IPS-NIHi7 (cell line): ENCODE measurements around the gene NDOR1.
A peak's percentile ranks its signal among the peaks of the same experiment; 100 is the strongest.

Experiments used
- DNase-seq: peaks from one replicate; pipeline ENCODE4 v3.0.0; 2012; ENCODE audit warnings: mixed read lengths; ENCODE audit errors: extremely low spot score

NDOR1 gene

DNA sequence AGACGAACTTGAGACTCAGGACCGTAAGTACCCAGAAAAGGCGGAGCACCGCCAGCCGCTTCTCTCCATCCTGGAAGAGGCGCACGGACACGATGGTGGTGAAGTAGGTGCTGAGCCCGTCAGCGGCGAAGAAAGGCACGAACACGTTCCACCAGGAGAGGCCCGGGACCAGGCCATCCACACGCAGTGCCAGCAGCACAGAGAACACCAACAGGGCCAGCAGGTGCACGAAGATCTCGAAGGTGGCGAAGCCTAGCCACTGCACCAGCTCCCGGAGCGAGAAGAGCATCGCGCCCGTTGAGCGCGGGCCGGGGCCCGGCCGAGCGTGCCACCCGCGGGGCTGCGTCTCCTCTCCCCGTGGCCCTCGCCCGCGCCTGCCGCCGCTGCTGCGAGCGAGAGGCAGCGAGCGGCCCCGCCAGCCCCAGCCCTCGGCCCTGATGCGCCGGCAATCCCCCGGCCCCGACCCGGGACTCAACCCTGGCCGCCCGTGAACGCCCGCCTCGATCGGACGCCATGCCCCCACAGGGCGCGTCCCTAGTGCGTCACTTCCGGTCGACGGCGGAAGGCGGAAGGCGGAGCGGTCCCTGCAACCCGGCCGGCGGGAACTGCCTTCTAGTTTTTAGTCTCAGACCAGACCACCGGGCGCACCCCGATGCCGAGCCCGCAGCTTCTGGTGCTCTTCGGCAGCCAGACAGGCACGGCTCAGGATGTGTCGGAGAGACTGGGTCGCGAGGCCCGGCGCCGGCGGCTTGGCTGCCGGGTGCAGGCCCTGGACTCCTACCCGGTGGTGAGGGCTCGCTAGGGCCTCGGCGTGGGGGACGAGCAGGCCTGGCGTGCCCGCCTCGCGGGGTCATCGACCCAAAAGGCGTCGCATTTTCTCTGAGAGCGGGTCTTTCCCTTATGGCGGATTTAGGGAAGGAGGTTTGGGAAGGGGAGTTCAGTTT, at the start of gene NDOR1, which contains the start of gene TMEM203:
NDOR1 (plus strand) TSS at position 575 of the 944 bp plus-strand sequence; CDS start at position 653, 78 bp downstream.
TMEM203 (minus strand) TSS at position 523 of the 944 bp plus-strand sequence; CDS start at position 289, 234 bp downstream.
- peak; percentile 92 for DNase-seq

DNA sequence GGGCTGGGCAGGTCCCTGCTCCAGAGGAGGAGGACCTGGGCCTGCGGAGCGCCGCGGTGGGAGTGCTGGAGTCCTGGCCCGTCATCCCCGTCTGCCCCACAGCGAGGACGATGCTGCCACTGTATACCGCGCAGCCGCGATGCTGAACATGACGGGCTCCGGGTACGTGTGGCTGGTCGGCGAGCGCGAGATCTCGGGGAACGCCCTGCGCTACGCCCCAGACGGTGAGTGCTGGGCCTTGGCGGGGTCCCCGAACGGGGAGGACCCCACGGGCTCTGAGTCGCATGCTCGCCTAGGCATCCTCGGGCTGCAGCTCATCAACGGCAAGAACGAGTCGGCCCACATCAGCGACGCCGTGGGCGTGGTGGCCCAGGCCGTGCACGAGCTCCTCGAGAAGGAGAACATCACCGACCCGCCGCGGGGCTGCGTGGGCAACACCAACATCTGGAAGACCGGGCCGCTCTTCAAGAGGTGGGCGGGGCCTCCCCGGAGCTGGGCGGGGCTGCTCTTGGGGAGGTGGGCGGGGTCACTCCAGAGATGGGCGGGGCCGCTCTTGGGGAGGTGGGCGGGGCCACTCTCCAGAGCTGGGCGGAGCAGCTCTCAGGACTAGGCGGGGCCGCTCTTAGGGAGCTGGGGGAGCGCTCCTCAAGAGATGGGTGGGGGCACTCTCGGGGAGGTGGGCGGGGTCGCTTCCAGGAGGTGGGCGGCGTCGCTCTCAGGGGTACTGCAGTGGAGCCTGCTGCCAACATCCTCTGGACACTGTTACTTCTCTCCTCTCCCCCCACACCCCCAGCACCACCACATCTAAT, 48.7 kb upstream of the NDOR1 start:
- DNase-seq: peak; percentile 73

DNA sequence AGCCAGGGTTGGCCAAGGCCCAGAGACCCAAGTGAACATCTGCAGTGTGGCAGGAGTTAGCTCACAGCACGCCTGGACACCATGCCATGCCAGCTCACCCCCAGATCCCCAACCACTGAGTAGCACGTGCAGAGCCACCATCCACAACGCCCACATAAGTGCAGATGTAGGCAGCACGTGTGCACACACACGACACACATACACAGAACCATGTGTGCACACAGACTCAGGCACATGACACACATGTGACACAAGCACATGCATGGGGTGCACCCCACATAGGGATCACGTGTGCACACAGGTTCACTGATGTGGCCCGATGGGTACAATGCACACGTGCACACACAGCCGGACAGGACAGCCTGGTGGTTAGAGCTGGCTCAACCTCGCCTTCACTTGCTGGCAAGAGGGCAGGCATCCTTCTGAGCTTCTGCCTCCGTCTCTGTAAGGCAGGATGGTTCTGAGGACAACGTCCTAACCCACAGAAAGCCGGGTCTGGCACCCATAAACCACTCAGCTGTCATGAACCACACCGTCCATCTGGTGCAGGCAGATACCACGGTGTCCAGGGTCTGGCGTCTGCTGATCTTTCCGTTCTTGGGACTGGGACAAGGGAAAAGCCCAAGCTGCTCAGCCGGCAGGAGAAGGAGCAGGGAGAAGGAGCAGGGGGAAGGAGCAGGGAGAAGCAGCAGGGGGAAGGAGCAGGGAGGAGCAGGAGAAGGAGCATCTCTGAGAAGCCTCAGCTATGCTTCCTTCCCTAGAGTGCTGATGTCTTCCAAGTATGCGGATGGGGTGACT, 47.7 kb upstream of the NDOR1 start:
- no peak for DNase-seq

DNA sequence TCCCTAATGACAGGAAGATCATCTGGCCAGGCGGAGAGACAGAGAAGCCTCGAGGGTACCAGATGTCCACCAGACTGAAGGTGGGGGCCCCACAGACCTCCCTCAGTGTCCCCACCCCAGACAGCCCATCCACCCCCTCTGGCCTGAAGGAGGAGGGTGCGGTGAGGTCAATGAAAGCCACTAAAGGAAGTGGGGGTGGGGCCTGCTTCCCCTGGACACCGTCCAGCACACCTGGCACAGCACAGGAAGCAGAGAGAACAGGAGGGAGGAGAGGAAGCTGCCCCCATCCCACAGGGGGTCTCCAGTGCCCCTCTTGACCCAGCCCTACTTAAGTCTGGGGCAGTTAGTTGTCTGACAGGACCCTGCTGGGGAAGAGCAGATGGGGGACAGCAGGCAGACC, 46.9 kb upstream of the NDOR1 start:
- DNase-seq: no peak

DNA sequence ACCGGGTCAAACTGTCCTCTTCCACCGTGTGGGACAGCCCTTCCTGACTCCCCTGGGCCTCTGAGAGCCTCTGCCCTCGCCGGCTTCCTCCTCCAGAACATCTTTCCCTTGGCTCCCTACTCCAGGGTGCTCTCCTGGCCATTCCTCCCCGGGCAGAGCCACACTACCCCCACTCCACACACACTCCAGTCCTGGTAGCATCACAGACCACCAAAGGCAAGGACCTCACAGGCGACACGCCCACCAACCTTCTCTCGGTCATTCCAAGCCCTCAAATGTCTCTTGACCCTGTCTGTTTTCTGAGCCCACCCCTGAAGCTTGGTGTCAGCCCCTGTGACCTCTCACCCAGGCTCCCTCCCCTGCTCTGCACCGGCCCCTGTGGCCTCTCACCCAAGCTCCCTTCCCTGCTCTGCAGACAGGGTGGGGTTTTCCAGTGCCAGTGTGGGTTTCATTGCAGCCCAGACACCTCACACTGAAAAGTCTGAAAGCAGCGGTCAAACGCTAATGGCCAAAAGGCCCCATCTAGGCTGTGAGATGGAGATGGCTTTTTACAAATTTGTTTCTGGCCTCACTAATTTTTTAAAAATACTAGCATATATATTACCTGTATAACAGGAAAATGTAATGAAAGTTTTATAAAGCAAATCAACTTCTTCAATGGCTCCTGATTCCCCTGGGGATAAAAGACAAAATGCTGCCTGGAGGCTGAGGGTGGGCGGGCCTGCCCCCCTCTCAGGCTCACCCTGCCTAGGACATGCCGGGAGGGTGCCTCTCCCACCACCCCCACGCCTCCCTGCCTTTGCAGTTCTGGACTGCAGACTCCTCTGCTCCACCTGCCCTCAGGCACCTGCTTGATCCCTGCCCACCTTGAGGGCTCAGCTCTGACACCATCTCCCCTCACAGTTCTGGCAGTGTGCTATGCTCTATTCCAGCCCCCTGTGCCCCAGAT, 46.1 kb upstream of the NDOR1 start:
- DNase-seq: no peak

DNA sequence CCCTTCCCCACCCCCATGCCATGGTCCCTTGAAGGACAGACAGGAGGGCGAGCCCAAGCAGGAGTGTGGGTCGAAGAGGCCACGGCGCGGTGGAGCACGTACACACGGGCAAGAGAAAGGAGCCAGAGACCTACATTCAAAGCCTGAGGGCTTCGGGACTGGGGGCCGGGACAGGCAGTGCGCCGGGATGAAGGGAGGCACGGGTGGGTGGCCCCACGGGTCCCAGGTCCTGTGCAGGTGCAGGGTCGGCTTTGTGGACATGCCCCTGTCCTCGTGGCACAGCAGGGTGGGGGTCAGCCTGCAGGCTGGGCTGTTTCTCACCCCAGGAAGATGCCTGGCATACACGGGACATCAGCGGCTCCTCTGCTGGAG, 45.5 kb upstream of the NDOR1 start:
- no peak for DNase-seq

DNA sequence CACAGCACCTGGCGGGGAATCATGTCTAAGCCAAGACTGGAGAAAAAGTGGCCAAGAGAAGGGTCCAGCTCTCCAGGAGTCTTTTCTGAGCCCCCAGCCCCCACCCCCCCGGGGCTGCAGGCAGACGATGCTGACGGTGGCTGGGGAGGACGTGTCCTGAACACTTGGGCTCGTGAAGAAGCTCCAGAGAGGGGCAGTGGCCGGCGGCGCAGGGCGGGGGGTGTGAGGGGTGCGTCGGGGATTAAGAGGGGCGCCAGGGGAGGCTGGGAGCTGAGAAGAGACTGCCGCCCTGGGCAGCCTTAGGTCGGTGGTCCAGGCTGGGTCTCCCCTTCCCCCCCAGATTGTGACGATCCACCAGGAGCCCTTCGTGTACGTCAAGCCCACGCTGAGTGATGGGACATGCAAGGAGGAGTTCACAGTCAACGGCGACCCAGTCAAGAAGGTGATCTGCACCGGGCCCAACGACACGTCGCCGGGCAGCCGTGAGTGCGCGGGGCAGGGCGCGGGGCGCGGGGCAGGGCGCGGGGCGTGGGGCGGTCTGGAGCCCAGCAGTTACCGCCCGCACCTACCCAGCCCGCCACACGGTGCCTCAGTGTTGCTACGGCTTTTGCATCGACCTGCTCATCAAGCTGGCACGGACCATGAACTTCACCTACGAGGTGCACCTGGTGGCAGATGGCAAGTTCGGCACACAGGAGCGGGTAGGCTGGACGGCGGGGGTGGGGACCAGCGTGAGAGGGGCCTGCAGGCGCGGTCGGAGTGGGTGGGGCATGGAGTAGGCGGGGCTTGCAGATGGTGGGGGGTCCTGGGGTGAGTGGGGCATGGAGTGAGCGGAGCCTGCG, 44.6 kb upstream of the NDOR1 start:
- DNase-seq: no peak

DNA sequence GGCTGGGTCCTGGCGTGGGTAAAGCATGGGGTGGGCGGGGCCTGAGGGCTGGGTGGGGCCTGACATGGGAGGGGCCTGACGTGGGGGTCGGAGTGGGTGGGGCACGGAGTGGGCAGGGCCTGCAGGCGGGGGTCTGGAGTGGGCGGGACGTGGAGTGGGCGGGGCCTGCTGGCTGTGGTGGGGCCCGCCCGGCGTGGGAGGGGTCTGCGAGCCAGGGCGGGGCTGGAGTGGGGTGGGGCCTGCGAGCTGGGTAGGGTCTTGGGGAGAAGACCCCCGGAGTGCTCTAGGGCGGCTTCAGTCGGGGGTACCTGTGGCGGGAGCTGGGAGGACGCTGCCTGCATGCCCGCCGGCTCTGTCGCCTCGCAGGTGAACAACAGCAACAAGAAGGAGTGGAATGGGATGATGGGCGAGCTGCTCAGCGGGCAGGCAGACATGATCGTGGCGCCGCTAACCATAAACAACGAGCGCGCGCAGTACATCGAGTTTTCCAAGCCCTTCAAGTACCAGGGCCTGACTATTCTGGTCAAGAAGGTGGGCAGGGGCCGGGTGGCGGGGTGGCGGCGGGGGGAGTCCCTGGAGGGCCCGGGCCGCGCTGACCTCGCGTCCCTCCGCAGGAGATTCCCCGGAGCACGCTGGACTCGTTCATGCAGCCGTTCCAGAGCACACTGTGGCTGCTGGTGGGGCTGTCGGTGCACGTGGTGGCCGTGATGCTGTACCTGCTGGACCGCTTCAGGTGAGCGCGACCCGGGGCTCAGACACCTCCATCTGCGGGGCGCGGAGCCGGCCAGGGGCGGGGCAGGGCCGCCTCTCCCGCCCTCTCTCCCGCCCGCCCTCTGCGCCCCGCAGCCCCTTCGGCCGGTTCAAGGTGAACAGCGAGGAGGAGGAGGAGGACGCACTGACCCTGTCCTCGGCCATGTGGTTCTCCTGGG, 43.7 kb upstream of the NDOR1 start:
- DNase-seq: peak; percentile 80

DNA sequence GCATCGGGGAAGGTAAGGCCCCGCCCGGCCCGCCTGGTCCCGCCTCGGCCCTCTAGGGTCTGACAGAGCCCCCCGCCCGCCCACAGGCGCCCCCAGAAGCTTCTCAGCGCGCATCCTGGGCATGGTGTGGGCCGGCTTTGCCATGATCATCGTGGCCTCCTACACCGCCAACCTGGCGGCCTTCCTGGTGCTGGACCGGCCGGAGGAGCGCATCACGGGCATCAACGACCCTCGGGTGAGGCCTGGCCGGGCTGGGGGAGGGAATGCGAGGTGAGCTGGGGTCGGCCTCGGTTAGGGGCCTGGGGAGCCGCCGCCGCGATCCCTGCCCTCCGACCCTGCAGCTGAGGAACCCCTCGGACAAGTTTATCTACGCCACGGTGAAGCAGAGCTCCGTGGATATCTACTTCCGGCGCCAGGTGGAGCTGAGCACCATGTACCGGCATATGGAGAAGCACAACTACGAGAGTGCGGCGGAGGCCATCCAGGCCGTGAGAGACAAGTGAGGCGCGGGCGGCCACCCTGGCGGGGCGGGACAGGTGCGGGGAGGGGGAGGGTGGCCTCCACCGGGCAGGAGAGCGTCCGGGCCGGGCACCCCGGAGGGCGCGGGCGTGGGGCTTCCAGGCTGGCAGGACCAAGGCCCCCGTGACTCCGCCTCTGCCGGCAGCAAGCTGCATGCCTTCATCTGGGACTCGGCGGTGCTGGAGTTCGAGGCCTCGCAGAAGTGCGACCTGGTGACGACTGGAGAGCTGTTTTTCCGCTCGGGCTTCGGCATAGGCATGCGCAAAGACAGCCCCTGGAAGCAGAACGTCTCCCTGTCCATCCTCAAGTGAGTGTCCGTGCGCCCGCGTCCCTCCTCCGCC, 42.8 kb upstream of the NDOR1 start:
- DNase-seq: peak; percentile 59

DNA sequence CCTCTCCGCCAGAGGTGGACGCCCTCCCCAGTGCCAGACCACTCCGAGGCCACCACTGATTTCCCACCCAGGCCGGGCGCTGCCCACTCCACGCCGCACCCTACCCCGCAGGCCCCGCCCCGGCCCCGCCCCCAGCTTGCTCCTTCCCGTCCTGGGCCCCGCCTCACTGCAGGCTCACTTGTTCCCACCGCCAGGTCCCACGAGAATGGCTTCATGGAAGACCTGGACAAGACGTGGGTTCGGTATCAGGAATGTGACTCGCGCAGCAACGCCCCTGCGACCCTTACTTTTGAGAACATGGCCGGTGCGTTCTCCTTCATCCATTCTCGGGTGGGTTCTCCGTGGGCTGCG, 42.2 kb upstream of the NDOR1 start:
- peak; percentile 44 for DNase-seq

DNA sequence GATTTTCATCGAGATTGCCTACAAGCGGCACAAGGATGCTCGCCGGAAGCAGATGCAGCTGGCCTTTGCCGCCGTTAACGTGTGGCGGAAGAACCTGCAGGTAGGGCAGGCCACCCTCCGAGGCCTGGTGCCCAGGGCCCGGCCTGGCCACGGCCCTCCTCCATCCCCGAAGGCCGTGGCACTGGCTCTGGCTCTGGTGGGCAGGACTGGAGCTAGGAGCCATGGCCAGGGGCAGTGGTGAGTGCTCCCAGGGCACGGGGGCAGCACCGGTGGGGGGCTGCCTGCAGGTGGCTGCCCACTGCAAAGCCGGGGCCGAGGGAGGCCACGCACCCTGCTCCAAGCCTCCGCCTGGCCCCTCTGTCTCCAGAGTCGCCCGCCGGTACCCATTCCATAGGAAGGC, 41.7 kb upstream of the NDOR1 start:
- DNase-seq: no peak

DNA sequence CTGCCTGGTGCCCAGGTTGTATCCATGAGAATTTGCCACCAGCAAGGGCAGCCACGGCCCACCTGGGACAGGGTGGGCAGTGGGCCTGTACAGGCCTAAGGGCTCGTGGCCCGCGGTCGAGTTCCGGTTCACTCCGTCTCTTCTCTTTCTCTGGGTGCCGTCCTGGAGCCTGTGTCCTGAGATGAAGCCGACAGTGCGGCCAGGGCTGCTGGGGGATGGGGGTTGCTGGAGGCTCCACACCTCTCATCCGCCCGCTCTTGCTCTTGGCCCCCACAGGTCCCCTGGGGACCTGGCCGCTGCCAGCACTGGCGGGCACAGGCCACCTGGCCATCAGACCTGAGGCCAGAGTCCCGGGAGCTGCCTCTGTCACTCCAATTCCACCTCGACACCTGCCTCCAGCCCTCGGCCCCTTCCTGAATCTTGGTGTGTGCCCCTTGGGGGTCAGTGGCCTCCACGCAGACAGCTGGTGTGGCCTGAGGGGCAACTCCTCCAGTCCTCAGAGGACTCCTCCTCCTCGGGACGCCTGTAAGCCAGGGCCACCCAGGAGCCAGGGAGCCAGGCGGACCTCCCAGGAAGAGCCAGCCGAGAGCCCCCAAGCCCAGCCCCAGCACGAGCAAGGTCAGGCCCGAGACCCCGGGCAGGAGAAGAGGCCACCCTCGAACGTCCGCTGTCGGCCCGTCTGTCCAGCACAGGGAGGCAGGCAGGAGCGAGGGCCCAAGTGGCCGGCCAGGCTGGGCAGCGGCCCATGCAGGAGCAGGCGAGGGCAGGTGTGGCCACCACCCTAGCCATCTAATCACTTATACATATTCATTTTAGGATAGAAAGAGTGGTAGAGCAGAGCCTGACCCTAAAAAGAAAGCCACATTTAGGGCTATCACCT, 40.9 kb upstream of the NDOR1 start:
- DNase-seq: no peak

DNA sequence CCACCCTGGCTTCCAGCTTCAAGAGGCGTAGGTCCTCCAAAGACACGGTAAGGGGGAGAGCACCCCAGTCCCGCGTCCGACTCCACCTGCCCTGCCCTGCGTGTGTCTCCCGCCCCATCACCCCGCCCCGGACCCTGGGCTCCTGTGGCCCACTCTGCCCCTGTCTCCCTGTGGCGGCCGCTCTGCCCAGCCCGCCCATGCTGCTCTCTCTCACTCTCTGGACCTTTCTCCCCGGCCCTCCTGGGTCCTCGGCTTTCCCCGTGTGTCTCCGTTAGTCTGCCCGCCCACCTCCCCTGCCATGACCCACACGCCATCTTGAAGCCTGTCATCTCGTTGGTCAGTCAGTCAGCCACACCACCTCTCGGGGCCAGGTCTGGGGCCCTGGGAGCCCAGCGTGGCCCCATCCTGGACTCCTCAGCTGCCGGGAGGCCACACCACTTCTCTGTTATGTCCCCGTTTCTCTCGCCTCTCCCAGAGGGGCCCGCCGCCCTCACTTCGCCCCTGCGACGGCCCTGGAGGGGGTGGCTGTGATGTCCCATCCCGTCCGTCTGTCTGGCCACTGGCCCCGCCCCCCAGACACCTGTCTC, 40.2 kb upstream of the NDOR1 start:
- DNase-seq: no peak

DNA sequence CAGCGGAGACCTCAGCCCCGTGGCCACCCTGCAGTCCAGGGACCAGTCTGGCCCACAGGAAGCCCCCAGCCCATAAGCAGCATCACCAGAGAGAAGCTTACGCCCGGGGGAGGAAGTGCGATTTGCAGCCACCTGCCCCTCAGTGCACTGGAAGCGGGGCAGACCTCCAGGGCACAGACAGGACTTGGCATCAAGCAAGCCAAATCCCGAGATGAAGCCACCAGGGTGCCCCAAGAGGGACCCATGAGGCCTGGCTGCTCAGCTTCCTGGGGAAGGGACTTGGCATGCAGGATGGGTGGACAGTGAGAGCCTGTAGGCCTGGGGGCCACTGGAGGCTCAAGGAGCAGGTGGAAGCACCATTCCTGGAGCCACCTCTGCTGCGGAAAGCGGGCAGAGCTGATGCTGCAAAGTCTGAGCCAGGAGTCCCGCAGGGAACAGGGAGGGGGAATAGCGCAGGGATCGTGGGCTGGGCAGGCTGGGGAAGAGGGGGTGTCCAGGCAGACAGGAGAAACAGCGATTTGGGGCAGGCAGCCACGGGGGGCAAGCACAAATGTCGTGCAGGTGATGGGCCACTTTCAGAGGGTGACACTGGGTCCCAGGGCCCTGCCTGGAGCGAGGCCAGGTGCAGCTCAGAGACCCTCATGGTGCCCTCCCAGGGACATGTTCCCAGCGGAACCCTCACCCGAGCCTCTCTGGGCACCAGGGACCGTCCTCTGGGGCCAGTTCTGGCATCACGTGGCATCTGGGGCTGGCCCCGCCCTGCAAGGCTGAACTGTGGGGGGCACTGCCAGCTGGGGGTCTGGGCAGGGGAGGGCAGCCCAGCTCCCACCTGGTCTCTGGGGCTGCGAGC, 38.9 kb upstream of the NDOR1 start:
- no peak for DNase-seq

DNA sequence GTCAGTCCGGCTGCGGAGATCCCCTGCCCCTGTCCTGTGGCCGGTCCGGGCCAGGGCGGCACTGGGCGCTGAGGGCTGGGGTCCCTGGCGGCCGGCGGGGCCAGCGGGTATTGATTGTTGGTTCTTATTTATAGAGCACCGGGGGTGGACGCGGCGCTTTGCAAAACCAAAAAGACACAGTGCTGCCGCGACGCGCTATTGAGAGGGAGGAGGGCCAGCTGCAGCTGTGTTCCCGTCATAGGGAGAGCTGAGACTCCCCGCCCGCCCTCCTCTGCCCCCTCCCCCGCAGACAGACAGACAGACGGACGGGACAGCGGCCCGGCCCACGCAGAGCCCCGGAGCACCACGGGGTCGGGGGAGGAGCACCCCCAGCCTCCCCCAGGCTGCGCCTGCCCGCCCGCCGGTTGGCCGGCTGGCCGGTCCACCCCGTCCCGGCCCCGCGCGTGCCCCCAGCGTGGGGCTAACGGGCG, 38.2 kb upstream of the NDOR1 start:
- no peak for DNase-seq
